HAP-1 (cell line): ENCODE results near the gene CEP112.
A peak's percentile ranks its signal among the peaks of the same experiment; 100 is the strongest.

Source experiments
- DNase-seq, 2 experiments: peaks; one replicate each; pipeline ENCODE4 v3.0.0-alpha.2; 2016 to 2020; ENCODE audit warnings: low spot score in 2 of 2
- H3K27me3 ChIP-seq: fragments of 250-450 bp; sonication (Bioruptor Pico); 2 replicates; pipeline ENCODE4 v1.5.1; 2020; ENCODE audit warnings: low read depth, mild to moderate bottlenecking, moderate library complexity
- H3K36me3 ChIP-seq: fragments of 250-450 bp; sonication (Bioruptor Pico); replicated peaks from 2 replicates; pipeline ENCODE4 v1.5.1; 2020; ENCODE audit warnings: mild to moderate bottlenecking
- H3K4me1 ChIP-seq: fragments of 250-450 bp; sonication (Bioruptor Pico); 2 replicates; pipeline ENCODE4 v1.5.1; 2020; ENCODE audit warnings: mild to moderate bottlenecking
- H3K4me3 ChIP-seq: fragments of 250-450 bp; sonication (Bioruptor Pico); 2 replicates; pipeline ENCODE4 v1.5.1; 2020; ENCODE audit warnings: mild to moderate bottlenecking, moderate library complexity
- H3K9me3 ChIP-seq: fragments of 250-450 bp; sonication (Bioruptor Pico); 2 replicates; pipeline ENCODE4 v1.5.1; 2020; ENCODE audit warnings: mild to moderate bottlenecking, moderate library complexity
- in situ Hi-C: fragments of 300-500 bp; cut with MboI; formaldehyde crosslinking; loops from 3 replicates; pipeline ENCODE4 v1.14.3; 2020; ENCODE audit warnings: low sequenced_read_pairs, inconsistent platforms, mixed read lengths

Gene CEP112

GRCh38 chr17:65718601-65719000, 473.3 kb downstream of the CEP112 start:
- no peaks in the 10 kb centered on the region for H3K36me3 ChIP-seq
- in situ Hi-C loops = loop anchor here (25.0 kb wide), 1 partner anchor 444 kb away; no protein-coding TSS in a partner anchor
- no peak for DNase-seq
- H3K4me3 ChIP-seq = no peak overlapping the region
- H3K9me3 ChIP-seq = no peaks in the 10 kb centered on the region
- no peaks in the 10 kb centered on the region for H3K4me1 ChIP-seq
- H3K27me3 ChIP-seq = no peaks in the 10 kb centered on the region

GRCh38 chr17:65712383-65713267, 479.3 kb downstream of the CEP112 start:
- in situ Hi-C loops = loop anchor here (25.0 kb wide), 1 partner anchor 450 kb away; no protein-coding TSS in a partner anchor
- H3K9me3 ChIP-seq = no peaks in the 10 kb centered on the region; the same call in 1 of the 2 replicates
- H3K27me3 ChIP-seq = no peaks in the 10 kb centered on the region
- H3K4me3 ChIP-seq = no peak overlapping the region
- no peaks in the 10 kb centered on the region for H3K4me1 ChIP-seq
- H3K36me3 ChIP-seq = no peaks in the 10 kb centered on the region
- DNase-seq = no peak

- in situ Hi-C loops = loop anchor here (25.0 kb wide), 1 partner anchor 451 kb away; no protein-coding TSS in a partner anchor
- no peak overlapping the region for H3K4me3 ChIP-seq
- H3K36me3 ChIP-seq = no peaks in the 10 kb centered on the region
- DNase-seq = no peak
- H3K27me3 ChIP-seq = no peaks in the 10 kb centered on the region
- no peaks in the 10 kb centered on the region; the same call in 1 of the 2 replicates for H3K9me3 ChIP-seq
- H3K4me1 ChIP-seq = no peaks in the 10 kb centered on the region
Measured at GRCh38 chr17:65711671-65712276, 480.2 kb downstream of the CEP112 start.

- Histone ChIP-seq H3K9me3 (no peaks in the 10 kb centered on the region; the same call in 1 of the 2 replicates), H3K36me3 (no peaks in the 10 kb centered on the region), H3K4me1 (no peaks in the 10 kb centered on the region), H3K4me3 (no peak overlapping the region), H3K27me3 (no peaks in the 10 kb centered on the region)
- in situ Hi-C loops = loop anchor here (25.0 kb wide), 1 partner anchor 455 kb away; no protein-coding TSS in a partner anchor
- DNase-seq = no peak
Measured at GRCh38 chr17:65707780-65708179, 484.2 kb downstream of the CEP112 start.

- in situ Hi-C loops = loop anchor here (25.0 kb wide), 1 partner anchor 458 kb away; no protein-coding TSS in a partner anchor
- Histone ChIP-seq H3K9me3 (no peaks in the 10 kb centered on the region), H3K27me3 (no peaks in the 10 kb centered on the region), H3K4me3 (no peak overlapping the region), H3K36me3 (no peaks in the 10 kb centered on the region), H3K4me1 (no peaks in the 10 kb centered on the region)
- DNase-seq = no peak
Measured at GRCh38 chr17:65704731-65705130, 487.2 kb downstream of the CEP112 start.

GRCh38 chr17:65703891-65704290, 488.0 kb downstream of the CEP112 start:
- H3K36me3 ChIP-seq = no peaks in the 10 kb centered on the region
- no peak for DNase-seq
- H3K27me3 ChIP-seq = no peaks in the 10 kb centered on the region; the same call in 1 of the 2 replicates
- no peaks in the 10 kb centered on the region for H3K4me1 ChIP-seq
- in situ Hi-C loops = loop anchor here (25.0 kb wide), 1 partner anchor 458 kb away; no protein-coding TSS in a partner anchor
- H3K4me3 ChIP-seq = no peak overlapping the region
- no peaks in the 10 kb centered on the region for H3K9me3 ChIP-seq

GRCh38 chr17:65699459-65699858, 492.5 kb downstream of the CEP112 start:
- Histone ChIP-seq H3K4me1 (peaks cover 4% of the 10 kb centered on the region), H3K36me3 (no peaks in the 10 kb centered on the region), H3K9me3 (no peaks in the 10 kb centered on the region), H3K27me3 (peaks cover 6% of the 10 kb centered on the region; the same call in 1 of the 2 replicates), H3K4me3 (no peak overlapping the region)
- in situ Hi-C loops = no loop called here
- no peak for DNase-seq

GRCh38 chr17:65698381-65699061, 493.4 kb downstream of the CEP112 start:
- peaks cover 6% of the 10 kb centered on the region; the same call in 1 of the 2 replicates for H3K27me3 ChIP-seq

GRCh38 chr17:65697661-65698060, 494.3 kb downstream of the CEP112 start:
- DNase-seq = peak; percentile 40 to 85
- Histone ChIP-seq H3K4me1 (peaks cover 4% of the 10 kb centered on the region), H3K36me3 (no peaks in the 10 kb centered on the region), H3K4me3 (no peak overlapping the region), H3K27me3 (peaks cover 6% of the 10 kb centered on the region; the same call in 1 of the 2 replicates), H3K9me3 (no peaks in the 10 kb centered on the region)
- in situ Hi-C loops = no loop called here

More at GRCh38 chr17:65698381-65699061, 493.4 kb downstream of the CEP112 start:
- Histone ChIP-seq H3K36me3 (no peaks in the 10 kb centered on the region), H3K4me3 (no peak overlapping the region), H3K9me3 (no peaks in the 10 kb centered on the region), H3K4me1 (peaks cover 4% of the 10 kb centered on the region)
- DNase-seq = no peak
- in situ Hi-C loops = no loop called here

- H3K27me3 ChIP-seq = peaks cover 6% of the 10 kb centered on the region; the same call in 1 of the 2 replicates
- peaks cover 4% of the 10 kb centered on the region for H3K4me1 ChIP-seq
- H3K4me3 ChIP-seq = no peak overlapping the region
- DNase-seq = no peak
- in situ Hi-C loops = no loop called here
- no peaks in the 10 kb centered on the region for H3K36me3 ChIP-seq
- H3K9me3 ChIP-seq = no peaks in the 10 kb centered on the region
Measured at GRCh38 chr17:65696739-65697394, 495.1 kb downstream of the CEP112 start.

- peaks cover 6% of the 10 kb centered on the region; the same call in 1 of the 2 replicates for H3K27me3 ChIP-seq
- in situ Hi-C loops = no loop called here
- DNase-seq = no peak
- peaks cover 4% of the 10 kb centered on the region for H3K4me1 ChIP-seq
- H3K36me3 ChIP-seq = no peaks in the 10 kb centered on the region
- H3K9me3 ChIP-seq = no peaks in the 10 kb centered on the region
- H3K4me3 ChIP-seq = no peak overlapping the region
Measured at GRCh38 chr17:65694601-65695000, 497.3 kb downstream of the CEP112 start.

GRCh38 chr17:65690626-65691310, 501.2 kb downstream of the CEP112 start:
- Histone ChIP-seq H3K36me3 (no peaks in the 10 kb centered on the region), H3K4me3 (no peak overlapping the region), H3K9me3 (no peaks in the 10 kb centered on the region), H3K27me3 (no peaks in the 10 kb centered on the region), H3K4me1 (no peaks in the 10 kb centered on the region)
- in situ Hi-C loops = no loop called here
- no peak for DNase-seq
